GM06990 (cell line): ENCODE results near the gene SPATA2L.

Experiments used
- DNase-seq: peaks from one replicate; pipeline ENCODE4 v3.0.0-alpha.2; 2011; ENCODE audit not compliant: insufficient read length; ENCODE audit errors: extremely low read depth
- H3K27me3 ChIP-seq: replicated peaks from 2 replicates; pipeline ENCODE4 v1.6.0; 2011; ENCODE audit warnings: low read length; ENCODE audit not compliant: control insufficient read depth, insufficient read depth
- H3K36me3 ChIP-seq: 2 replicates; pipeline ENCODE4 v1.5.1; 2011; ENCODE audit warnings: low read length; ENCODE audit not compliant: control insufficient read depth, insufficient read depth
- H3K4me3 ChIP-seq: replicated peaks from 2 replicates; pipeline ENCODE4 v1.5.1; 2011; ENCODE audit warnings: low read depth, mild to moderate bottlenecking, control low read depth, low read length
- CTCF ChIP-seq: IDR thresholded peaks from 2 replicates; pipeline ENCODE4 v1.5.1; 2011; ENCODE audit warnings: low read length, control low read depth, mild to moderate bottlenecking, inconsistent platforms; ENCODE audit not compliant: insufficient read depth, poor library complexity, severe bottlenecking

Gene SPATA2L

DNA sequence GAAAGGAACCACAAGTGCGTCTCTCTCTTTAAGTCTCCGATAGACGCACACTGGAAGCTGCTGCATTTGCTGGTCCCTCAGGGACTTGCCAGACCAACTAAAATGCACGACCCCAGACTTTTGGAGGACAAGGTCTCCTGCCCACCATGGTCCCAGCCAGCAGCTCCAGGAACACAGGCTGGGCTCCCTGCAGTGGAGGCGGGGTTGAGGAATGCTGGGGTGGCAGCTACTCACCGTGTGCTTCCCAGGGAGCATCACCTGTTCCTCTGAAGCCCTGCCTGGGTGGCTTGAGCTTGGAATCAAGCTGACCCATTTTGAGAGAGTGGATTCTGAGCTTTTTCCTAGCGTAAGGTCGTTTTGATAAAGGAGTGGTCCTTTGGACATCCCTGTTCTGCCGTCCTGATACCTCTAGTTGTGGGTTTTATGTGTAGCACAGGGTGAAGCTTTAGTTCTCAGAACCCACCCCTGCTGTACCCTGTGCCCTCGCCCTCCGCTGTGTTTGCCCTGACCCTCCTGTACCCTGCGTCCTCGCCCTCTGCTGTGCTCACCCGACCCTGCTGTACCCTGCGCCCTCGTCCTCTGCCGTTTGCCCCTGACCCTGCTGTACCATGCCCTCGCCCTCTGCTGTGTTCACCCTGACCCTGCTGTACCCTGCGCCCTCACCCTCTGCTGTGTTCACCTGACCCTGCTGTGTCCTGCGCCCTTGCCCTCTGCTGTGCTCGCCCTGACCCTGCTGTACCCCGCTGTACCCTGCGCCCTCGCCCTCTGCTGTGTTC, 30.8 kb upstream of the SPATA2L start:
- no peak overlapping the region for H3K4me3 ChIP-seq
- peaks cover 40% of the 10 kb centered on the region for H3K36me3 ChIP-seq
- H3K27me3 ChIP-seq: no peaks in the 10 kb centered on the region
- no peak for DNase-seq
- TF ChIP-seq CTCF: no peak

- peaks cover 43% of the 10 kb centered on the region for H3K36me3 ChIP-seq
- no peak for TF ChIP-seq CTCF
- no peak overlapping the region for H3K4me3 ChIP-seq
- DNase-seq: no peak
- no peaks in the 10 kb centered on the region for H3K27me3 ChIP-seq
Measured at GRCh38 chr16:89730610-89731234, 29.2 kb upstream of the SPATA2L start.

DNA sequence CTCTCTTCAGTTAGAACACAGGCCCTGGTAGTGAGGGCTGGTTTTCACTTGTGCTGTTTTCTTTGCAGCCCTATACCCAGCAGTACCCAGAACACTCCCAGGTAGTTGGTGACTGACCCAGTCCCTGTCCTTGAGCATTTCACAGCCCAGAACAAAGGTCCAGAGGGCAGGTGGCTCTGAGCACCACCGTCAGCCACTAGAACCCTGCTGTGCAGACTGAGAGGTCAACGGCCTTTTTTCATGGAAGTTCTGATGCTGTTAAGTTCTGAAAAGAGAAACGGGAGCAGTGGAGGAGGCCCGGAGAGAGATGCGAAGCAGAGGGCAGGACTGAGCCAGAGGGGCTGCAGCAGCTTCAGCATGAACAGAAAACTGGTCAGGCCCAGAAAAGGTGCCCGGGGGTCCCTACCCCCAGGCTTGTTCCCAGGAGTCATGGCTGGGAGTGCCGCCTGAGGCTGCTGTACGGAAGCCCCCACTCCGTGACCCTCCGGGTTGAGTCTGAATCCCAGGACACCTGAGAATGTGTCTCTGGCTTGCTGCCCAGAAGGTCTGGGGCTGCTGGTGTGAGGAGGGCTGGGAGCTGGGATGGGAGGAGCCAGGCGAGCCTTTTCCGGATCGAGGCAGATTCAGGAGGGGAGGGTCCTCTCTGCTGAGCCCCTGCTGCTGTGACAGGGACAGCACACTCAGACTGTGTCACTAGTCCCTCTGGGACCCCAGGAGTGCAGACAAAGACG, 28.5 kb upstream of the SPATA2L start:
- H3K4me3 ChIP-seq: no peak overlapping the region
- TF ChIP-seq CTCF: no peak
- H3K27me3 ChIP-seq: no peaks in the 10 kb centered on the region
- peaks cover 43% of the 10 kb centered on the region for H3K36me3 ChIP-seq
- no peak for DNase-seq

DNA sequence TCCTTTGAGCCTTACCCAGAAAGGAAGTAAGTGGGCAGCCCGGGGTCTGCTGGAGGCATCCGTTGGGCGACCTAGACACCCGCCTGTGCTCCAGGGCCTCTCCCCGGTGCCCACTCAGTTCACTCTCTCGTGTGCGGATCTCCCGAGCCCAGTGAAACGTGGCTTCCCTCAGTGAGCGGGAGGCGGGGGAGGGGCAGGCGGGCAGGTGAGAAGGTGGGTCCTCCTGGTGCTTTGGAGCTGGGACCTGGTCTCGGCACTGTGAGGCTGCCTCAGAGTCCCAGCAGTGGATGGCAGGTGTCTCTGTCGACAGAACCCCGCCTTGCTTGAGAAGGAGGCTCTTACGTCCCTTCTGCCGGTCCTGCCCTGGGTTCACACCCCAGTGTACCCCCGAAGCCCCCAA, 27.8 kb upstream of the SPATA2L start:
- no peaks in the 10 kb centered on the region for H3K27me3 ChIP-seq
- TF ChIP-seq CTCF: no peak
- DNase-seq: no peak
- H3K36me3 ChIP-seq: peaks cover 44% of the 10 kb centered on the region
- H3K4me3 ChIP-seq: no peak overlapping the region

- H3K4me3 ChIP-seq: no peak overlapping the region
- H3K27me3 ChIP-seq: no peaks in the 10 kb centered on the region
- no peak for TF ChIP-seq CTCF
- no peak for DNase-seq
- peaks cover 41% of the 10 kb centered on the region for H3K36me3 ChIP-seq
Measured at GRCh38 chr16:89727406-89728120, 26.1 kb upstream of the SPATA2L start.
